M059J (cell line): ENCODE measurements around the gene DNAH3. TPM values are rescaled to one million over a fixed set of nuclear protein-coding genes. Genes with fewer than 3 reads are reported as not detected.
"Not testable (repeated sequence)": the region's sequence is repeated elsewhere in the genome, so short reads cannot be mapped to it uniquely, and the experiment has no call there.

Experiments
- DNase-seq: peaks from one replicate; pipeline ENCODE4 v3.0.0-alpha.2; 2012; ENCODE audit warnings: low read depth
- total RNA-seq: library from RNA; depleted of rRNA; stranded (reverse); fragments of >200 nt; shearing (Covaris generic); gene quantifications from 2 replicates; pipeline ENCODE4 v1.2.3, GENCODE V29; 2014

DNAH3 gene
- total RNA-seq, 1 experiment from 2014 or later = not detected

GRCh38 chr16:21009815-21010214 lies 140.8 kb downstream of the DNAH3 start:
- DNase-seq = no peak

- no peak for DNase-seq
Observed at GRCh38 chr16:21005008-21005407, 145.6 kb downstream of the DNAH3 start.

- peak; percentile 28 for DNase-seq
Observed at GRCh38 chr16:21001262-21001661, 149.4 kb downstream of the DNAH3 start.

DNA sequence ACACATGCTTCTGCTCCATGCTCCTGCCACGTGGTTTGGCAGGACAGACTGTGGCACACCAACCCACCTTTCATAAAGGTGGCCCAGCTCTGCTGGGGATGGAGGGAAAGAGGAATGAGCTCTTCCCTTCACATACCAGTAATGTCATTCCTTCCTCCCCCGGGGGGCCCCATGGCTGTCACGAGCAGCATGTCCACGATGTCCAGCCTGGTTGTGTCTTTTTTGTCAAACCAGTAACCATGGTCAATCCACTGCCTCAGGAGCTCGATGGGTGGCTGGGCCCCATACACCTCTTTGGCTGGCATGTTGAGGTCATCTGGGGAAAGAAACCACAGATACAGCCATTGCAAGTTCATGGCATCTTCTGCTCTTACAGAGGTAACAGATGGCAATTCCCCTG lies 153.5 kb downstream of the DNAH3 start:
- no peak for DNase-seq

DNA sequence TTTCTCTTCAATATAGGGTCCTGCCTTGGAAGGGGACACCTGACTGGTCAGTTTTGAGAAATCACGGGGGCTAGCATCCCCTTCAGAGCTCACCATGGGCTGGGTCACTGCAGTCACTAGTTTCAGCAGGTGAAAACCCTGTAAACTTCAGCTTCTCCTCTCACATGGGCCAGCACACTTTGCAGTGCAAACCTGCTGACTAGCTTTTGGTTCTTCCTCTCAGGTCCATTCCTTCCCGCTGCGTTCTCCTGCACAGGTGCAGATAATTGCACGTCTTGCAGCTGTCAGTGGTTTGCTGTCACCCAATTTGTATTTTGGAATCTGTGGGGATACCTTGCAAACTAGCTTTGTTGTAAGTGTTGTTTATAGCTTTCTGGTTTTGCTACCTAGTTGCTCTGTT lies 154.9 kb downstream of the DNAH3 start:
- no peak for DNase-seq

DNA sequence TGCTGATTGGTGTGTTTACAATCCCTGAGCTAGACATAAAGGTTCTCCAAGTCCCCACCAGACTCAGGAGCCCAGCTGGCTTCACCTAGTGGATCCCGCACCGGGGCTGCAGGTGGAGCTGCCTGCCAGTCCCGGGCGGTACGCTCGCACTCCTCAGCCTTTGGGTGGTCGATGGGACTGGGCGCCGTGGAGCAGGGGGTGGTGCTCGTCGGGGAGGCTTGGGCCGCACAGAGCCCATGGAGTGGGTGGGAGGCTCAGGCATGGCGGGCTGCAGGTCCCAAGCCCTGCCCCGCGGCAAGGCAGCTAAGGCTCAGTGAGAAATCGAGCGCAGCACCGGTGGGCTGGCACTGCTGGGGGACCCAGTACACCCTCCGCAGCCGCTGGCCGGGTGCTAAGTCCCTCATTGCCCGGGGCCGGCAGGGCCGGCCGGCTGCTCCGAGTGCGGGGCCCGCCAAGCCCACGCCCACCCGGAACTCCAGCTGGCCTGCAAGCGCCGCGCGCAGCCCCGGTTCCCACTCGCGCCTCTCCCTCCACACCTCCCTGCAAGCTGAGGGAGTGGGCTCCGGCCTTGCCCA lies 161.1 kb downstream of the DNAH3 start:
- DNase-seq = not testable (repeated sequence)

DNA sequence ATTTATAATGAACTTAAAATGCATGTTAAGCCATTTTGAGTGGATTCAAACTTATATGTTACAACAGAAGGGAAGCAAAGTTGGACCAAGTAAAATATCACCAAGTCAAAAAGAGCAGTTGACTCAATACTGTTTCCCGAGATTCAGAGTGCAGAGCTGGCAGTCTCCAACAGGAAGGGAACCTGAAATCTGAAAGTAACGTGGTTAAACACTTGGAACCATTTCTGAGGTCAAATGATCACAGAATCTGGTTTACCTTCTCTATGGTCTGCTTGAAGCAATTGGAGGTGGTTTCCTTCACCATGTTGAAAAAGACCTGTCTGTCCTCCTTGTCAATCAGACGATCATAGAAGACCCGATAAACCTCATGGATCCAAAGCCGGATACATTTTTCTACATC lies 163.6 kb downstream of the DNAH3 start:
- no peak for DNase-seq

DNA sequence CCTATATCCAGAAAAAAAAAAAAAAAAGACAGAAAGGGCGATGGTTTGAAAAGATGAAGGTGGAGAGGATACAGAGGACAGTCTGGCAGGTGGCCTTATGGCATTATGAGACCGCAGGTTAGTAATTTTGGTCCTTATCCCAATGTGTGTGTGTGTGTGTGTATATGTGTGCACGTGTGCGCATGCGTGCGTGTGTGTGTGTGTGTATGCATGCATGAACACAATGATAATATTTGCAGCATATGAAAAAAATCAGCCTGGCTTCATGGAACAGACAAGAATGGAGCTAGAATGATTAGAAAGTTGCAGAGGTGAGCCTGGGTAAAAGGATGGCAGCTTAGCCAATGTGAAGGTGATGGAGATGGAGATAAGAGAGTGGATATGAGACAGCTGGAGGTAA lies 166.6 kb downstream of the DNAH3 start:
- DNase-seq = no peak

GRCh38 chr16:20976576-20976975 lies 174.1 kb downstream of the DNAH3 start:
- no peak for DNase-seq

- not testable (repeated sequence) for DNase-seq
Observed at GRCh38 chr16:20973201-20973600, 177.4 kb downstream of the DNAH3 start.

GRCh38 chr16:20971401-20971800 lies 179.2 kb downstream of the DNAH3 start:
- DNase-seq = no peak

DNA sequence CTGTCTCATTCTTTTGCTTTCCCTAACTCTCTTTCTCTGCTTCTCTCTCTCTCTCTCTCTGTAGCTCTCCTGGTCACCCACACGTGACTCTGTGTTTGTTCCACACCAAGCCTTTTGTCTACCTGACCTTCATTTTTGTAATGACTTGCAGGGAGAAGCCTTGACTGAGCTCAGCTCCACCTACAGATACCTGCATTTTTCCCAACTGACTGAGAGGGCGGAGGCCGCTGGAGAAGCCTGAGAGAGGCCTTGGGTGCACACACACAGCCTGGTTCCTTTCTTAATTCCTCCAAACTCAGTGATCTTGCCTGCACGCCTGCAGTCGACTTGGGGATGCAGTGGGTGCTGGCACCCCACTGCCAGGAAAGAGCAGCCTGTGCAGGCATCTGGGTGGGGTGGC lies 181.3 kb downstream of the DNAH3 start:
- no peak for DNase-seq

GRCh38 chr16:20968765-20969164 lies 181.9 kb downstream of the DNAH3 start:
- DNase-seq = no peak

- DNase-seq = no peak
Observed at GRCh38 chr16:20960899-20961298, 189.7 kb downstream of the DNAH3 start.

- DNase-seq = no peak
Observed at GRCh38 chr16:20957153-20957552, 193.5 kb downstream of the DNAH3 start.

DNA sequence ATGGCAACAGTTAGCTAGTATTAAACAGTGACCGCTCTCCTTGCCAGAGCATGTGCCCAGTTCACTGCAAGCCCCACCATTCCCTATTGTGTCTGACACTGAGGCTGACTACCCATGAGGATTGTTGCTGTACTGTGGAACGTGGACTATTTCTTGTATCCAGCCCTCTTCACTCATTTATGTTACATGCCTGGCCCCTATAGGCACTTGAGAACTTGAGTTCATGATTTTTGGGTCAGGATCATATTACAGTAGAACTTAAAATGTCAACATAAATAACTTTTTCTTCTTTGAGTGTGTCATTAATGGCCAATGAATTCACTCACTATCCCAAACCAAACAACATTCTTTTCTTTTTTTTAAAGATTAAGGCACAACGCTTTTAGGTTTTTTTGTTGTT lies 194.3 kb downstream of the DNAH3 start:
- peak; percentile 18 for DNase-seq

- DNase-seq = no peak
Observed at GRCh38 chr16:20954574-20954973, 196.1 kb downstream of the DNAH3 start.

- DNase-seq = no peak
Observed at GRCh38 chr16:20952139-20952920, 198.3 kb downstream of the DNAH3 start.

DNA sequence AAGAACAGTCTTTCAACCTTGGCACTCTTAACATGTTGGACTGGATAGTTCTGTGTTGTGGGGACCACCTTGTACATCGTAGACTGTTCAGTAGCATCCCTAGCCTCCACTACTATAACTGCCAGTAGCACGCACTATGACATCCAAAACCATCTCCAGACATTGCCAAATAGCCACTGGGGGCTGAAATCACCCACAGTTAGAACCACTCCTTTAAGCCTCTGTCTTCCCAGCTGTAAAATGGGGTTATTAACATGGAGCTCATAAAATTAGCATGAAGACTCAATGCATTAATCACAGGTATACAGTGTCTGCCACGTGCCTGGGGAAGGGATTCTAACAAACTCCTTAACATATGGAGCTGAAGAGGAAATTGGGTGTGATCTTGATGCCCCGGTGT lies 200.4 kb downstream of the DNAH3 start:
- DNase-seq = no peak

- DNase-seq = no peak
Observed at GRCh38 chr16:20949660-20950059, 201.0 kb downstream of the DNAH3 start.

DNA sequence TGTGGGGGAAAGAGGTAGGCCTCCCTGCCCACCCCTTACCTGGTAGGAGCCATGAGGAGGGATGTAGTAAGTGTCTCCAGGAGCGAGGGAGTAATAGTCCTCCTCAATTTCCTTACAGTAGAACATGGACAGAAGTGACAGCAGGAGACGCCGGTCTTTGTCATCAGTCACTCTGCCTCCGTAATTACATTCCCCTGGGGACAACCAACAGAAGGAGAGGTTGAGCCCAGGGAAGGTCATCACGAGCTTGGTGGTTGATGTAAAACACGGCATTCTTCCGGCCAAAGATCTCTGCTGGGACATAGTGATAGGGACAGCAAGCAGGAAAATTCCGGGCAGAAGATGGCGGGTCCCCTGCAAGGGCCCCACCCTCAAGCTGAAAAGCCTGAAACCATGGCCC lies 202.2 kb downstream of the DNAH3 start:
- DNase-seq = no peak

GRCh38 chr16:20946015-20946629 lies 204.5 kb downstream of the DNAH3 start:
- no peak for DNase-seq

DNA sequence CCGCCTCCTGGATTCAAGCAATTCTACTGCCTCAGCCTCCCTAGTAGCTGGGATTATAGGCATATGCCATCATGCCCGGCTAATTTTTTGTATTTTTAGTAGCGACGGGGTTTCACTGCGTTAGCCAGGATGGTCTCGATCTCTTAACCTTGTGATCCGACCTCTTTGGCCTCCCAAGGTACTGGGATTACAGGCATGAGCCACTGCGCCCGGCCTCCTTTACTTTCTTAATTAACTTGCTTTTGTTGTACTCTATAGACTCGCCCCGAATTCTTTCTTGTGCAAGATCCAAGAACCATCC lies 205.1 kb downstream of the DNAH3 start:
- not testable (repeated sequence) for DNase-seq
